KOPT-K1 (cell line): ENCODE data around the gene CIAPIN1.

ENCODE experiments used
- H3K27ac ChIP-seq: fragments of 200-600 bp; sonication (generic); 2 replicates; pipeline ENCODE4 v1.5.1; 2016; ENCODE audit warnings: antibody characterized with exemption, mild to moderate bottlenecking, low read depth, low read length; ENCODE audit not compliant: poor library complexity, severe bottlenecking
- H3K36me3 ChIP-seq: fragments of 200-600 bp; sonication (generic); 2 replicates; pipeline ENCODE4 v1.5.1; 2017; ENCODE audit warnings: antibody characterized with exemption, mild to moderate bottlenecking, low read length, moderate library complexity; ENCODE audit not compliant: insufficient read depth
- H3K9me3 ChIP-seq: fragments of 200-600 bp; sonication (generic); 2 replicates; pipeline ENCODE4 v1.5.1; 2017; ENCODE audit warnings: antibody characterized with exemption, low read length, mild to moderate bottlenecking; ENCODE audit not compliant: insufficient read depth, poor library complexity, severe bottlenecking

Gene CIAPIN1

GRCh38 chr16:57388359-57389086 lies 58.7 kb downstream of the CIAPIN1 start:
- Histone ChIP-seq H3K27ac (no peak overlapping the region), H3K9me3 (no peaks in the 10 kb centered on the region), H3K36me3 (no peaks in the 10 kb centered on the region)

- Histone ChIP-seq H3K27ac (no peak overlapping the region), H3K9me3 (no peaks in the 10 kb centered on the region), H3K36me3 (no peaks in the 10 kb centered on the region)
These were observed 59.4 kb downstream of the CIAPIN1 start for GRCh38 chr16:57387598-57388354.

GRCh38 chr16:57386381-57386951 lies 60.7 kb downstream of the CIAPIN1 start:
- no peaks in the 10 kb centered on the region for H3K9me3 ChIP-seq
- H3K27ac ChIP-seq: no peak overlapping the region
- H3K36me3 ChIP-seq: no peaks in the 10 kb centered on the region

GRCh38 chr16:57385083-57385482 lies 62.1 kb downstream of the CIAPIN1 start:
- H3K27ac ChIP-seq: no peak overlapping the region
- H3K9me3 ChIP-seq: no peaks in the 10 kb centered on the region
- H3K36me3 ChIP-seq: no peaks in the 10 kb centered on the region

- Histone ChIP-seq H3K36me3 (no peaks in the 10 kb centered on the region), H3K9me3 (no peaks in the 10 kb centered on the region), H3K27ac (no peak overlapping the region)
These were observed 62.7 kb downstream of the CIAPIN1 start for GRCh38 chr16:57384248-57385070.

- H3K27ac ChIP-seq: no peak overlapping the region
- no peaks in the 10 kb centered on the region for H3K9me3 ChIP-seq
These were observed 63.6 kb downstream of the CIAPIN1 start for GRCh38 chr16:57383276-57384247.

GRCh38 chr16:57382535-57383275 lies 64.5 kb downstream of the CIAPIN1 start:
- no peaks in the 10 kb centered on the region for H3K9me3 ChIP-seq
- H3K27ac ChIP-seq: no peak overlapping the region
- no peaks in the 10 kb centered on the region for H3K36me3 ChIP-seq

More at GRCh38 chr16:57383276-57384247, 63.6 kb downstream of the CIAPIN1 start:
- H3K36me3 ChIP-seq: no peaks in the 10 kb centered on the region

GRCh38 chr16:57381791-57382534 lies 65.2 kb downstream of the CIAPIN1 start:
- Histone ChIP-seq H3K9me3 (no peaks in the 10 kb centered on the region), H3K27ac (no peak overlapping the region), H3K36me3 (no peaks in the 10 kb centered on the region)

- no peaks in the 10 kb centered on the region for H3K36me3 ChIP-seq
- no peaks in the 10 kb centered on the region for H3K9me3 ChIP-seq
- H3K27ac ChIP-seq: no peak overlapping the region
These were observed 66.3 kb downstream of the CIAPIN1 start for GRCh38 chr16:57380671-57381462.

- Histone ChIP-seq H3K9me3 (no peaks in the 10 kb centered on the region), H3K27ac (no peak overlapping the region), H3K36me3 (no peaks in the 10 kb centered on the region)
These were observed 67.6 kb downstream of the CIAPIN1 start for GRCh38 chr16:57379579-57379978.
